HG02588 (cell line): ENCODE measurements around the gene TDRD6.
"Not testable (repeated sequence)": the region's sequence is repeated elsewhere in the genome, so short reads cannot be mapped to it uniquely, and the experiment has no call there.

Experiments
- ATAC-seq: cut with Tn5 transposase; IDR thresholded peaks from one replicate; pipeline ENCODE4 v1.9.1; 2021; ENCODE audit warnings: mild to moderate bottlenecking, moderate library complexity; ENCODE audit not compliant: unreplicated experiment

TDRD6 gene

GRCh38 chr6:46743425-46744158, 55.9 kb downstream of the TDRD6 start:
- no peak for ATAC-seq

GRCh38 chr6:46744159-46744725, 56.6 kb downstream of the TDRD6 start:
- not testable (repeated sequence) for ATAC-seq

- ATAC-seq: no peak
Measured at GRCh38 chr6:46745973-46746372, 58.3 kb downstream of the TDRD6 start.

- ATAC-seq: no peak
Measured at GRCh38 chr6:46746696-46747095, 59.0 kb downstream of the TDRD6 start, which contains the start of gene ANKRD66. ANKRD66 (plus strand) TSS chr6:46746933; CDS start chr6:46751949, 5,016 bp downstream.

- no peak for ATAC-seq
Measured at GRCh38 chr6:46748940-46749503, 61.3 kb downstream of the TDRD6 start.

GRCh38 chr6:46749731-46750130, 62.0 kb downstream of the TDRD6 start:
- ATAC-seq: no peak

- no peak for ATAC-seq
Measured at GRCh38 chr6:46751658-46752057, 64.0 kb downstream of the TDRD6 start.
